Measurements from ENCODE around the gene MARCHF11. TPM values are rescaled to one million over a fixed set of nuclear protein-coding genes. Genes with fewer than 3 reads are reported as not detected.

The MARCHF11 gene
- total and polyA plus RNA-seq, 2 of the 8 experiments (the other 6 are each of a cell fraction or from before 2014, with no cell fraction given): 0.27 to 0.82 TPM

DNA sequence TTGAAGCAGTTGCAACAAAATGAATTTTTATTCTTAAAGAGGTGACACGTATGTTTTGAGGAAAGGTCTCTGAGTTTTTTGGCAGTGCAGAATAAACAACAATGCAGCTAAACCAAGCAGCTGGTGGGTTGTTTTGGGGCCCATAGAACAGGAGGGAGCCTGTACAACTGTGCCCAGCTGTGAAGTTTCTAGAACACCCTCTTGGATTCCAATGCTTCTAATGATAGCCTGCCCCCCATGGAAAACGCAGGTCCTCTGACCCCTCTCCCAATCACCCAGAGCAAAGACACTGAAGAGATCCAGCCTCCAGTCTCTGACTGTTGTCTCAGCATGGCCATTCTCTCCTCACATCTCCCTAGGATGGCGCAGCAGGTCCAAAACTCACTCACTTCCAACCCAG, 150.9 kb downstream of the MARCHF11 start:
- Histone ChIP-seq H2BK20ac (ENCODE audit: low read length) (no peak overlapping the region), H3K23ac (ENCODE audit: insufficient read length) (no peak overlapping the region), H3K14ac (ENCODE audit: insufficient read length) (no peak overlapping the region), H3K36me3 (ENCODE audit: control insufficient read depth in 2 of 4, insufficient read depth in 4 of 4, low read length in 3 of 4) (no peaks in the 10 kb centered on the region), H3K4ac (replicated peaks; ENCODE audit: insufficient read length, low read depth, low read length) (no peak overlapping the region), H3K79me2 (ENCODE audit: control insufficient read depth in 1 of 2, insufficient read depth in 2 of 2, low read length in 2 of 2) (no peaks in the 10 kb centered on the region), H3K18ac (ENCODE audit: extremely low read depth, low read length) (no peak overlapping the region), H3K27me3 (replicated peaks in 1 of 4; ENCODE audit: control insufficient read depth in 3 of 4, extremely low read depth in 1 of 4, insufficient read depth in 3 of 4, low read length in 3 of 4) (no peaks in the 10 kb centered on the region), H3K27ac (ENCODE audit: low read depth, low read length) (no peak overlapping the region), H4K5ac (ENCODE audit: insufficient read length, low read depth, low read length) (no peak overlapping the region), H4K8ac (ENCODE audit: extremely low read depth, insufficient read depth, low read length) (no peak overlapping the region), H3K4me2 (ENCODE audit: insufficient read depth in 1 of 2, low read depth in 2 of 2, low read length in 2 of 2) (no peak overlapping the region), H3K9me3 (ENCODE audit: insufficient read depth in 2 of 2, low read depth in 1 of 2, low read length in 1 of 2) (no peaks in the 10 kb centered on the region), H2AFZ (ENCODE audit: low read length) (no peak overlapping the region), H3K23me2 (ENCODE audit: low read depth, low read length) (no peaks in the 10 kb centered on the region), H2BK12ac (ENCODE audit: low read depth, low read length) (no peak overlapping the region), H2BK120ac (replicated peaks; ENCODE audit: low read depth, low read length) (no peak overlapping the region), H2BK5ac (ENCODE audit: low read depth, low read length) (no peak overlapping the region), H4K91ac (replicated peaks; ENCODE audit: insufficient read length, low read length) (no peak overlapping the region), H3K56ac (replicated peaks; ENCODE audit: insufficient read length, low read depth, low read length) (no peak overlapping the region), H4K20me1 (replicated peaks in 1 of 2; ENCODE audit: control insufficient read depth in 1 of 2, insufficient read depth in 2 of 2, low read length in 2 of 2) (no peaks in the 10 kb centered on the region), H3K9ac (replicated peaks in 1 of 4; ENCODE audit: extremely low read depth in 1 of 4, low read depth in 3 of 4, low read length in 3 of 4) (no peak overlapping the region), H3K4me1 (replicated peaks in 1 of 4; ENCODE audit: control insufficient read depth in 3 of 4, insufficient read depth in 4 of 4, low read length in 3 of 4) (no peaks in the 10 kb centered on the region), H3K79me1 (ENCODE audit: low read depth, low read length) (no peaks in the 10 kb centered on the region), H2AK5ac (ENCODE audit: low read depth, low read length) (no peak overlapping the region), H2BK15ac (ENCODE audit: low read length) (no peak overlapping the region), H3K4me3 (ENCODE audit: extremely low read depth in 1 of 4, insufficient read depth in 2 of 4, low read depth in 3 of 4, low read length in 4 of 4) (no peak overlapping the region)
- DNase-seq (ENCODE audit: low read depth in 1 of 2, low spot score in 2 of 2): no peak
- POLR2A ChIA-PET (ENCODE audit: partially characterized antibody): no interaction called here
- CTCF ChIA-PET (ENCODE audit: partially characterized antibody): no interaction called here
- 97% methylated on average over 3 of the region's 3 CpGs; no CpG with 5 or more reads in 1 of the 2 experiments for WGBS, 2 experiments (ENCODE audit: extremely low coverage in 1 of 2, insufficient coverage in 1 of 2, insufficient read length in 1 of 2, insufficient replicate concordance in 2 of 2, low coverage in 1 of 2, low lambda C conversion rate in 2 of 2, missing lambda C conversion rate in 1 of 2)
- FAIRE-seq: no peak
- TF ChIP-seq SP4 (IDR thresholded peaks at IDR 0.05; ENCODE audit: low read length) (no peak), EP300 (IDR thresholded peaks at IDR 0.05; ENCODE audit: borderline replicate concordance in 1 of 2, low read depth in 2 of 2, low read length in 2 of 2) (no peak), POLR2A (IDR thresholded peaks at IDR 0.05; ENCODE audit: control extremely low read depth in 1 of 2, low read depth in 2 of 2, low read length in 2 of 2) (no peak), PHF8 (conservative IDR thresholded peaks at IDR 0.05; ENCODE audit: low read depth, low read length) (no peak), SRF (IDR thresholded peaks at IDR 0.05; ENCODE audit: low read depth, low read length) (no peak), SIX5 (IDR thresholded peaks at IDR 0.05; ENCODE audit: low read depth, low read length) (no peak), TEAD4 (IDR thresholded peaks at IDR 0.05; ENCODE audit: low read depth, low read length) (no peak), RAD21 (IDR thresholded peaks at IDR 0.05 in 1 of 2, conservative IDR thresholded peaks at IDR 0.05 in 1 of 2; ENCODE audit: low read depth in 2 of 2, low read length in 2 of 2) (no peak), GABPA (IDR thresholded peaks at IDR 0.05; ENCODE audit: borderline replicate concordance, insufficient read depth, low read length) (no peak), CHD1 (IDR thresholded peaks at IDR 0.05; ENCODE audit: low read depth, low read length) (no peak), HDAC2 (IDR thresholded peaks at IDR 0.05; ENCODE audit: borderline replicate concordance in 1 of 2, low read depth in 2 of 2, low read length in 2 of 2) (no peak)
- TF ChIP-seq, protein P1, sequence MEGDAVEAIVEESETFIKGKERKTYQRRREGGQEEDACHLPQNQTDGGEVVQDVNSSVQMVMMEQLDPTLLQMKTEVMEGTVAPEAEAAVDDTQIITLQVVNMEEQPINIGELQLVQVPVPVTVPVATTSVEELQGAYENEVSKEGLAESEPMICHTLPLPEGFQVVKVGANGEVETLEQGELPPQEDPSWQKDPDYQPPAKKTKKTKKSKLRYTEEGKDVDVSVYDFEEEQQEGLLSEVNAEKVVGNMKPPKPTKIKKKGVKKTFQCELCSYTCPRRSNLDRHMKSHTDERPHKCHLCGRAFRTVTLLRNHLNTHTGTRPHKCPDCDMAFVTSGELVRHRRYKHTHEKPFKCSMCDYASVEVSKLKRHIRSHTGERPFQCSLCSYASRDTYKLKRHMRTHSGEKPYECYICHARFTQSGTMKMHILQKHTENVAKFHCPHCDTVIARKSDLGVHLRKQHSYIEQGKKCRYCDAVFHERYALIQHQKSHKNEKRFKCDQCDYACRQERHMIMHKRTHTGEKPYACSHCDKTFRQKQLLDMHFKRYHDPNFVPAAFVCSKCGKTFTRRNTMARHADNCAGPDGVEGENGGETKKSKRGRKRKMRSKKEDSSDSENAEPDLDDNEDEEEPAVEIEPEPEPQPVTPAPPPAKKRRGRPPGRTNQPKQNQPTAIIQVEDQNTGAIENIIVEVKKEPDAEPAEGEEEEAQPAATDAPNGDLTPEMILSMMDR (IDR thresholded peaks at IDR 0.05; ENCODE audit: control extremely low read depth in 1 of 3, insufficient read depth in 1 of 3, low read depth in 1 of 3, low read length in 3 of 3): no peak

Data from H1 (cell line).